A673 (cell line): ENCODE data around the gene CDK15. TPM values are rescaled to one million over a fixed set of nuclear protein-coding genes. Genes with fewer than 3 reads are reported as not detected.

Experiments used
- BruUV-seq: library from RNA; stranded (reverse); fragments of 400-500 nt; replicated peaks from 2 replicates; lab custom pipeline; 2021; lab: Mats Ljungman, UMichigan
- CTCF ChIA-PET: fragments of 300-600 bp; sonication (Branson Sonifier 250); formaldehyde crosslinking; loops from one replicate; lab custom pipeline; 2022; ENCODE audit warnings: antibody characterized with exemption; lab: Charles Lee
- POLR2A ChIA-PET: fragments of 300-600 bp; sonication (Branson Sonifier 250); formaldehyde crosslinking; loops from one replicate; lab custom pipeline; 2022; ENCODE audit warnings: antibody characterized with exemption; ENCODE audit not compliant: low non-redundant PET; lab: Charles Lee
- DNase-seq: peaks from one replicate; pipeline ENCODE4 v3.0.0-alpha.2; 2015; ENCODE audit warnings: low spot score
- H3K27ac ChIP-seq: fragments of 200-600 bp; sonication (generic); 2 replicates; pipeline ENCODE4 v1.5.1; 2016; ENCODE audit warnings: mixed run types, low read depth, mild to moderate bottlenecking, mixed read lengths, antibody characterized with exemption, low read length; ENCODE audit not compliant: poor library complexity, severe bottlenecking
- H3K27me3 ChIP-seq: fragments of 200-600 bp; sonication (generic); replicated peaks from 2 replicates; pipeline ENCODE4 v1.6.1; 2017; ENCODE audit warnings: mixed run types, low read depth, mild to moderate bottlenecking, mixed read lengths, antibody characterized with exemption, low read length; ENCODE audit not compliant: insufficient read depth, poor library complexity
- H3K36me3 ChIP-seq: fragments of 200-600 bp; sonication (generic); 2 replicates; pipeline ENCODE4 v1.6.1; 2016; ENCODE audit warnings: mixed run types, mild to moderate bottlenecking, mixed read lengths, antibody characterized with exemption, low read length; ENCODE audit not compliant: insufficient read depth, poor library complexity, severe bottlenecking
- H3K4me1 ChIP-seq: fragments of 200-600 bp; sonication (generic); 2 replicates; pipeline ENCODE4 v1.6.1; 2017; ENCODE audit warnings: mixed run types, mild to moderate bottlenecking, mixed read lengths, antibody characterized with exemption, low read length; ENCODE audit not compliant: insufficient read depth, poor library complexity, severe bottlenecking
- H3K4me3 ChIP-seq: fragments of 200-600 bp; sonication (generic); 2 replicates; pipeline ENCODE4 v1.5.1; 2016; ENCODE audit warnings: low read depth, mixed run types, mild to moderate bottlenecking, mixed read lengths, low read length; ENCODE audit not compliant: poor library complexity, severe bottlenecking
- H3K9me3 ChIP-seq: fragments of 200-600 bp; sonication (generic); 2 replicates; pipeline ENCODE4 v1.6.1; 2016; ENCODE audit warnings: mixed run types, low read depth, mild to moderate bottlenecking, mixed read lengths, antibody characterized with exemption, low read length; ENCODE audit not compliant: poor library complexity, severe bottlenecking
- CTCF ChIP-seq: fragments of 300-800, 200-600 bp; sonication (generic); conservative IDR thresholded peaks from 2 replicates; pipeline ENCODE4 v1.5.1; 2017; ENCODE audit warnings: low read depth, mild to moderate bottlenecking, antibody characterized with exemption, low read length, moderate library complexity, mixed read lengths
- EZH2 ChIP-seq: fragments of 200-600 bp; sonication (generic); IDR thresholded peaks from 2 replicates; pipeline ENCODE4 v1.6.1; 2017; ENCODE audit warnings: borderline replicate concordance, low read depth, mild to moderate bottlenecking, mixed read lengths, antibody characterized with exemption, low read length; ENCODE audit not compliant: poor library complexity, severe bottlenecking
- intact Hi-C: fragments of 100-400 bp; cut with micrococcal nuclease; formaldehyde crosslinking; loops from one replicate; pipeline ENCODE4 v1.10.0; 2022; ENCODE audit not compliant: unreplicated experiment
- total RNA-seq: library from RNA; stranded (reverse); gene quantifications from 2 replicates; pipeline ENCODE4 v1.2.3, GENCODE V29; 2021

CDK15 gene
- total RNA-seq, 1 experiment from 2014 or later = 0.11 TPM

DNA sequence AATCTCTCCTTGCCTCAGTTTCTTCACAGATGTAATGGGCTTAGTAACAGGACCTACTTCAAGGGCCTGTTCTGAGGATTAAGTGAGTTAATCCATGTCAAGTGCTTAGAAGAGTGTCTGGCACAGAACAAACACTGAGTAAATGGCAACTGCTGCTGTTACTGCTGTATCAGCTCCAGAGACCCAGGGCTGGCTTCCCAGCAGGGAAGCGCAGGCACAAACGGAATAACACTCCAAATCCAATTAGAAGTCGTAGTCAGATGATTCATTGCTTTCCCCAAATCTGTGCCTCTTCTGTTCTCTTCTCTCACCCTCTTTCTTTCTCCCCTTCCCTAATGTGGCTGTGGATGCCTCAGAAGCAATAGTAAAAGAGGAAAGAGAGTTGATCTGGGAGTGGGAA, 126.2 kb downstream of the CDK15 start:
- no peak for TF ChIP-seq CTCF
- no peak for TF ChIP-seq EZH2
- H3K4me1 ChIP-seq = peaks cover 36% of the 10 kb centered on the region
- ChIA-PET POLR2A (no interaction called here), CTCF (no interaction called here)
- intact Hi-C loops = loop anchor here (2.0 to 5.0 kb wide), 2 partner anchors 46 to 80 kb away; no protein-coding TSS in a partner anchor
- no peak overlapping the region for H3K27ac ChIP-seq
- peak; percentile 95 for DNase-seq
- H3K36me3 ChIP-seq = no peaks in the 10 kb centered on the region
- no peak overlapping the region for H3K4me3 ChIP-seq
- H3K27me3 ChIP-seq = peaks cover 74% of the 10 kb centered on the region
- H3K9me3 ChIP-seq = no peaks in the 10 kb centered on the region
- BruUV-seq = no TSS peak

- POLR2A ChIA-PET = no interaction called here
- CTCF ChIA-PET = no interaction called here
- H3K27me3 ChIP-seq = peaks cover 74% of the 10 kb centered on the region
- H3K4me3 ChIP-seq = no peak overlapping the region
- no peak overlapping the region for H3K27ac ChIP-seq
- no peak for TF ChIP-seq EZH2
- TF ChIP-seq CTCF = no peak
- H3K9me3 ChIP-seq = no peaks in the 10 kb centered on the region
- no TSS peak for BruUV-seq
- peak; percentile 55 for DNase-seq
- intact Hi-C loops = loop anchor here (2.0 to 5.0 kb wide), 2 partner anchors 47 to 78 kb away; no protein-coding TSS in a partner anchor
- H3K4me1 ChIP-seq = peaks cover 36% of the 10 kb centered on the region
- H3K36me3 ChIP-seq = no peaks in the 10 kb centered on the region
These were observed 127.5 kb downstream of the CDK15 start for GRCh38 chr2:201933792-201934237.

DNA sequence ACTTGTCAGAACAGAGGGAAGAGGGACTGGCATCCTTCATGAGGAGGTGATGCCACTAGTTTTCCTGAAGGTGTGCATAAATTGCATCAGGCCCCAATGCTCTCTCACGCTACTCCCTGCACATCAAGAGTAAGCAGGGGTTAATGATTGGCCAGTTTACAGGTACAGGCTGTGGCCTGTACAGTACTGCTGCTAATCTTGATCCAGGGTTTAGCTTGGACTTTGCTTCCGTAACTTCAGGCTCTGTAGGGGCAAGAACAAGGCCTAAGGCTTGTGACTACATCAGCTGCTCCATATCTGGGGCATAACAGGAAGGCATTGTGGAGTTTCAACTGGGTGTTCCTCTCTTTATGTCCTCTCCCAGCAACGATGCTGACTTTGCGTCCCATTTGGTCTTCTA, 130.5 kb downstream of the CDK15 start:
- TF ChIP-seq EZH2 = no peak
- no peak for TF ChIP-seq CTCF
- ChIA-PET CTCF (no interaction called here), POLR2A (no interaction called here)
- Histone ChIP-seq H3K4me3 (no peak overlapping the region), H3K27me3 (peaks cover 80% of the 10 kb centered on the region), H3K27ac (no peak overlapping the region), H3K4me1 (peaks cover 23% of the 10 kb centered on the region), H3K9me3 (no peaks in the 10 kb centered on the region), H3K36me3 (no peaks in the 10 kb centered on the region)
- no TSS peak for BruUV-seq
- intact Hi-C loops = no loop called here
- no peak for DNase-seq
